Ureter (tissue), 1 donor: Measurements from ENCODE around the gene CR1. TPM values are rescaled to one million over a fixed set of nuclear protein-coding genes. Genes with fewer than 3 reads are reported as not detected.
"Not testable (repeated sequence)": the region's sequence is repeated elsewhere in the genome, so short reads cannot be mapped to it uniquely, and the experiment has no call there.

Source experiments
- DNase-seq: peaks from one replicate; pipeline ENCODE4 v3.0.0-alpha.2; 2020; ENCODE audit warnings: low spot score
- total RNA-seq: library from RNA; stranded (reverse); gene quantifications from one replicate; pipeline ENCODE4 v1.2.4, GENCODE V29; 2023
- donor health status: DM: yes; HTN: yes; CAD: no.

Gene CR1
- total RNA-seq, 1 donor from 2014 or later = 3.1 TPM

GRCh38 chr1:207672522-207673130 is 176.7 kb downstream of the CR1 start:
- DNase-seq = no peak

- DNase-seq = no peak
Observed at GRCh38 chr1:207673399-207673798, 177.4 kb downstream of the CR1 start.

- no peak for DNase-seq
Observed at GRCh38 chr1:207676153-207676552, 180.2 kb downstream of the CR1 start.

- not testable (repeated sequence) for DNase-seq
Observed at GRCh38 chr1:207680590-207681388, 184.8 kb downstream of the CR1 start.

GRCh38 chr1:207682872-207683434 is 187.0 kb downstream of the CR1 start:
- DNase-seq = not testable (repeated sequence)

GRCh38 chr1:207690551-207690950 is 194.6 kb downstream of the CR1 start:
- DNase-seq = not testable (repeated sequence)

- DNase-seq = no peak
Observed at GRCh38 chr1:207691010-207691409, 195.1 kb downstream of the CR1 start.

Other genes with a start within 250 kb of the CR1 start
- 89.0 TPM for gene CD55, start 174.5 kb upstream of the CR1 start, total RNA-seq
- gene CR2, start 41.8 kb upstream of the CR1 start, total RNA-seq = not detected
- gene CR1L, start 149.0 kb downstream of the CR1 start, total RNA-seq = not detected